ENCODE results near the gene ELF4. TPM values are rescaled to one million over a fixed set of nuclear protein-coding genes. Genes with fewer than 3 reads are reported as not detected.
A peak's percentile ranks its signal among the peaks of the same experiment; 100 is the strongest.

ELF4 gene
- total and polyA plus RNA-seq, 9 of the 15 experiments (the other 6 are each of a cell fraction or from before 2014, with no cell fraction given) = 5.9 to 55.8 (median 25.2) TPM

- TF ChIP-seq RUNX1 (IDR thresholded peaks at IDR 0.05; ENCODE audit: low read depth) (no peak), HDAC2 (IDR thresholded peaks at IDR 0.05) (no peak), RBM15 (IDR thresholded peaks at IDR 0.05; ENCODE audit: insufficient read depth, low read length) (no peak), SP1 (CRISPR knock-in tag; IDR thresholded peaks at IDR 0.05) (peak; percentile 67), ZKSCAN3 (CRISPR knock-in tag; IDR thresholded peaks at IDR 0.05) (no peak), HNRNPUL1 (IDR thresholded peaks at IDR 0.05; ENCODE audit: low read length) (no peak), FOXO4 (CRISPR knock-in tag; IDR thresholded peaks at IDR 0.05) (no peak), TCFL5 (CRISPR knock-in tag; conservative IDR thresholded peaks at IDR 0.05) (no peak)
- TF ChIP-seq, protein P1, sequence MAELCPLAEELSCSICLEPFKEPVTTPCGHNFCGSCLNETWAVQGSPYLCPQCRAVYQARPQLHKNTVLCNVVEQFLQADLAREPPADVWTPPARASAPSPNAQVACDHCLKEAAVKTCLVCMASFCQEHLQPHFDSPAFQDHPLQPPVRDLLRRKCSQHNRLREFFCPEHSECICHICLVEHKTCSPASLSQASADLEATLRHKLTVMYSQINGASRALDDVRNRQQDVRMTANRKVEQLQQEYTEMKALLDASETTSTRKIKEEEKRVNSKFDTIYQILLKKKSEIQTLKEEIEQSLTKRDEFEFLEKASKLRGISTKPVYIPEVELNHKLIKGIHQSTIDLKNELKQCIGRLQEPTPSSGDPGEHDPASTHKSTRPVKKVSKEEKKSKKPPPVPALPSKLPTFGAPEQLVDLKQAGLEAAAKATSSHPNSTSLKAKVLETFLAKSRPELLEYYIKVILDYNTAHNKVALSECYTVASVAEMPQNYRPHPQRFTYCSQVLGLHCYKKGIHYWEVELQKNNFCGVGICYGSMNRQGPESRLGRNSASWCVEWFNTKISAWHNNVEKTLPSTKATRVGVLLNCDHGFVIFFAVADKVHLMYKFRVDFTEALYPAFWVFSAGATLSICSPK (IDR thresholded peaks at IDR 0.05; ENCODE audit: borderline replicate concordance) = no peak
These were observed 49.9 kb downstream of the ELF4 start (continued) for GRCh38 chrX:130060122-130061069.

Measured in K562 (cell line).